Measurements from ENCODE around the gene RASGRP3.
"Not testable (repeated sequence)": the region's sequence is repeated elsewhere in the genome, so short reads cannot be mapped to it uniquely, and the experiment has no call there.

The RASGRP3 gene

GRCh38 chr2:33457556-33458247 is 18.7 kb upstream of the RASGRP3 start:
- no peak for DNase-seq (ENCODE audit: low read depth, low spot score)

DNA sequence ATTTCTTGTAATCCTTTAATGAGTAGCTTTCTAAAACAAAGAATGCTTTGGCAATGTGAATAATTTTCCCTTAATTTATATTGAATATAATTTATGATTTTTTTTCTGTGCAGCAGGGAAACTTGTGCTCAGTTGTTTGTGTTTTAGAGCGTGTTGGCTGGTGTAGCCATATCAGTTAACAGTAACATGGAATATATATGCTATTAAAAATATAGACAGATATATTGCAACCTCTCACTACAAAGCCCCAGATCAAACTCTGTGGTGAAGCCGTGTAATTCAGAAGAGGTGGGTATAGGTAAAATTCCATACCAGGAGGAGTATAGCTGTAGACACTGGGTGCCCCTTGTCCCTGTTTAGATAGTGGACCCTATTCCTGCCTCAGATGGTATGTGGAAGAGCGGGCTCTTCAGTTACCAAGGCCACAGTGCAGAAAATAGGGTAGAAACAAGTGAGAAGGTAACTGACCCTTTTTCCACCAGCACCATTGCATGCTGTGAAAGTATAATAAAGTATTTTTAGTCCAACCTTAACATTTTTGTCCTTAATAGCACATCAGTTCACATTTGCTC is 18.1 kb upstream of the RASGRP3 start:
- DNase-seq (ENCODE audit: low read depth, low spot score), result no peak

DNA sequence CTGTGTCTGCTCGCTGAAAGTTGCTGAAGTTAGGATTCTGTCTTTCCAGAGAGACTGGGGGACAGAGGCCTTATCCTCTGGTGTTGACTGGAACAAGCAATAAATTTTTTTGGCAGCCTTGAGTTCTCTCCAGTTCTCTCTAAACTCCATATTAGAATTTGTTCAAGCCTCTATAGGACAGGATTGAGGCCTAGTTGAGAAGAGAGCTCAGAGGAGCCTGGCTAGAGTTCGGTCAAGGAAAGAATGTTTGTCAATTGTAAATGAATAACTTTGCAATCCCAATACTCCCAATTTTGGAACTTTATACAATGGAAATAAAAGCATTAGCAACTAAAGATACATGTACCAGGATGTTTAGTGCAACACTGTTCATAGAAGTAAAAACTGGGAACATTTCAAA is 16.7 kb upstream of the RASGRP3 start:
- DNase-seq (ENCODE audit: low read depth, low spot score), result no peak

DNA sequence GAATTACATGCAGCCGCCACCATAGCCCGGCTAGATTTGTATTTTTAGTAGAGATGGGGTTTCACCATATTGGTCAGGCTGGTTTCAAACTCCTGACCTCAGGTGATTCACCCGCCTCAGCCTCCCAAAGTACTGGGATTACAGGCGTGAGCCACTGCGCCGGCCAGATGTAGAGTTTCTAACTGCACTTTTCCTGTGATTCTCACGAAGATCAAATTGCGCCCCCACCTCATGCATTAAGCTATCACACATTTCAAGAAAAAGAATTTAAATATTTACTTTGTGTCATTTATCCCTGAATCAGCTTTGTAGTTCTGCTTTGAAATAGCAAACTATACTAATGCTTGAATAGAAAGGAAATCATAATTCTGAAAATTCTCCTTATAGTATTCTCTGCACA is 13.9 kb upstream of the RASGRP3 start:
- not testable (repeated sequence) for DNase-seq (ENCODE audit: low read depth, low spot score)

- no peak for DNase-seq (ENCODE audit: low read depth, low spot score)
Measured at GRCh38 chr2:33467413-33467812, 9.0 kb upstream of the RASGRP3 start.

GRCh38 chr2:33469238-33469637 is 7.2 kb upstream of the RASGRP3 start:
- no peak for DNase-seq (ENCODE audit: low read depth, low spot score)

DNA sequence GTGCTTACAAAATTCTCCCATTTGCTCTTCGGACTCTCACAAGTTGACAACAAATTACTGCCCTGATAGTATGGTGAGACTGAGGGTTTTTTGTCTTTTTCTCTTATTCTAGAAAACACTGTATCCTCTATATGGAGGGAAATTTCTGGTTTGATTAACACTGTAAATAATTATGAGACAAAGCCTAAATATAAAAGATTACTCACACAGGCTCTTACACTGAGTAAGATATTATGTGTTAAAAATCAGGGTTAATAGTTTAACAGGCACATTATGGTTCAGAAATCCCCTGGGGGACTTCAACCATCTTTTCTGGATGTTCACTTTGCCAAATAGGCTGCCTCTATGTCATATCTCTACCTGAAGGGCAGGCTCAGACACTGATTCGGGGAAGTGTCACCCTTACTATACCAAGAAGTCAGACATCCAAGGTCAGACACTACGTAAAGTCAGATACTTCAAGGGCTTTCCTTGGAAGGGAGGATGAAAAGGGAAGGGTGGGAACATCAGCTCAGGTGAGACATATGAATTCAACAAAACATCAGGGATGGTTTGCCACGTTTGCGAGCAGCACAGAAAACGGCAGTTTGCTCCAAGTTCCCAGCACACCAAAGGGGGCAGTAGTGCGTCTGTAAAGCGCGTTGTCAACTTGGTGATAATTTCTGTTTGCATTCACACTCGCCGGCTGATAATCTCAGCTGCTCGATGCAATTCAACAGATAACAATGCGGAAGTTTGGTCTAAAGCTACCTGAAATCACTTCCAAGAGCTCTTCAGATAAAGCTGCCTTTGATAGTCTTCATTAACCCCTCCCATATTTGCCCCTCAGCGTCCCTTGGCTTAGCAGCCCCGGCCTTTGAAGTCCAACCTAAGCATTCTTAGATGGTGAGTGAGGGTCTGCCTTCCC is 972 bp upstream of the RASGRP3 start:
- DNase-seq (ENCODE audit: low read depth, low spot score), result peak; percentile 48

- no peak for DNase-seq (ENCODE audit: low read depth, low spot score)
Measured at GRCh38 chr2:33476793-33477190, 343 bp downstream of the RASGRP3 start.

GRCh38 chr2:33477473-33478468 is 1.3 kb downstream of the RASGRP3 start:
- DNase-seq (ENCODE audit: low read depth, low spot score), result no peak

DNA sequence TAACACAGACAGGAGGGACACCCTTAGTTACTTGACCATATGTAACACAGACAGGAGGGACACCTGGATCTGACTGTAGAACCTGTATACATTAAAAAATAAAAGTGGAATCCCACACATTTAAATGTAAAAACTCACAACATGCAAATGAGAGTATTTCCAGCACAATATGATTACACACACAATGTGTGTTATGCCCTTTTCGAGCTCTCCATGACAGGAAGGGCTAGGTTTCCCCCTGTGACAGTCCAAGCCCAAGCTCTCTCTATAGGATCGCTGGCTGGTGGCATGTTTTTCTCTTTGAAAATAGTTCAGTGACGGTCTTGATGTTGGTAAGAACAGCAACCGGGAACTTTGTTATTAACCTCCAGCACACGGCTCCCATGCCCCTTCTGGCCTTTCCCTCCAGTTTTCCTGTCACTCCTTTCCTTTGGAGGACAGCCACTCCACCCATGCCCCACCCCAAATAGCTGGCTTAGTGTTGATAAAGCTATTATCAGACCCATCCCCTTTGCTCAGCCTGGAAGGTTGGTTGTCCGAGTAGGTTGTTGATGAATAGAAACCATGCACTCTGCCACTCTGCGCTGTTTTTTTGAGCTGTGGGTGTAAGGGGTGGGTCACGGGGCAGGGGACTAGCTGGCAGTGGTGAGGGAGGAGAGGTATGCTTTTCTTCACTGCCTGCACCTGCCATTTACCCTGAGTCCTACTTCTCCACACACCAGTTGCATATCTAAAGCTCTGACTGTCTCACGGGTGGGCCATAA is 2.7 kb downstream of the RASGRP3 start:
- DNase-seq (ENCODE audit: low read depth, low spot score), result no peak

DNA sequence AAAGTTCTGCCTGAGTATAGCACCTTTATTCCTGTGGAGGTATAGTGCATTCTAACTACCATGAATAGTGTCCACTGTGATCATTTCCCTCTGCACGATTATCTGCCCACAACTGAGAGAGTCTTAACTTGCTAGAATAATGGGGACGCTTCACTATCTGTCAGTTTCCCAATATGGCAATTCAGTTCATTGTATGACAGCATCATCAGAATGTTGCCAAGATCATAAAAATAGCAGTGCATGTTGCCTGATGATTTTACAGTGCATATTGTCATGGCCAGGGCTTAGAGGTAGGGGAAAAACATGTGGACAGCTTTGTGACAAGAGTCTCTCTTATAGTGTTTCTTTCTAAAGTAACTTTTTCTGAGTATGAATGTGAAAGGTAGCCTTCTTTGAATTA is 6.1 kb downstream of the RASGRP3 start:
- DNase-seq (ENCODE audit: low read depth, low spot score), result no peak

DNA sequence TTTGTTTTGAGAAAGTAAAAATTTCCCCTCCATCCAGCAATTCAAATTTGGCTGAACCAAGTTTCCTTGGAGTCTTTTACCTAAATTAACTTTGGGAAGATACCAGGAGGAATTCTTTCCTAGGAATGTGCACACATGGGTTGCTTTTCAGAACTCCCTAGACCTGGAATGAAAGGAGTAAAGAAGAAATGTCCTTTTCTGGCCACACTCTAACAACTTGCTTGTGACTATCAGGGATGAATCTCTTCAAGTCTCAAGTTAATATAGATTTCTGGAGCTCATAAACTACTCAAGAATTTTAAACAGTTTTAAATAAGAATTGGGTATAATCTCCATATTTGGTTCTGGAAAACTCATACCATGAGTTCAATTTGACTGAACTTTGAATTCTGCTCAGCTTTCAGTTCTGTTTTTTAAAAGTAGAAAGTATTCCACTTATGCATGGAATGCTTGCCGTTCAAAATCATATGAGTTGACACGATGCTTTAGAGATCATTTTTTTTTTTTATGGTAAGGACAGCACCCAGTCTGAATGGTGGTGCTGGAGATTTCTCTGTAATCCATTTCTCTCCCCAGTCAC is 7.7 kb downstream of the RASGRP3 start:
- no peak for DNase-seq (ENCODE audit: low read depth, low spot score)

DNA sequence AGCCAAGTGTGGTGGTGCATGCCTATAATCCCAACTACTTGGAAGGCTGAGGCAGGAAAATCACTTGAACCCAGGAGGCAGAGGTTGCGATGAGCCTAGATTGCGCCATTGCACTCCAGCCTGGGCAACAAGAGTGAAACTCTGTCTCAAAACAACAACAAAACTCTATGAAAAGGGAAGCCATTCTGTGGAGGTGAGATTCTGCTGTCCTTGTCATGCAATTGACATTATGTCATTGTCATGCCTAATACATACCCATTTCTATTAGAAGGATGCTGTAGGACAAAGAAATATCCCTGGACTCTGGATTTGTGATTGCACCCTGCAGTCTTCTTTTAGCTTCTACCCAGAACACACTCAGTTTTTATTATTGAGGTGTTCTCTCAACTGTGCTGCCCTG is 8.6 kb downstream of the RASGRP3 start:
- no peak for DNase-seq (ENCODE audit: low read depth, low spot score)

GRCh38 chr2:33486544-33486943 is 10.1 kb downstream of the RASGRP3 start:
- DNase-seq (ENCODE audit: low read depth, low spot score), result no peak

DNA sequence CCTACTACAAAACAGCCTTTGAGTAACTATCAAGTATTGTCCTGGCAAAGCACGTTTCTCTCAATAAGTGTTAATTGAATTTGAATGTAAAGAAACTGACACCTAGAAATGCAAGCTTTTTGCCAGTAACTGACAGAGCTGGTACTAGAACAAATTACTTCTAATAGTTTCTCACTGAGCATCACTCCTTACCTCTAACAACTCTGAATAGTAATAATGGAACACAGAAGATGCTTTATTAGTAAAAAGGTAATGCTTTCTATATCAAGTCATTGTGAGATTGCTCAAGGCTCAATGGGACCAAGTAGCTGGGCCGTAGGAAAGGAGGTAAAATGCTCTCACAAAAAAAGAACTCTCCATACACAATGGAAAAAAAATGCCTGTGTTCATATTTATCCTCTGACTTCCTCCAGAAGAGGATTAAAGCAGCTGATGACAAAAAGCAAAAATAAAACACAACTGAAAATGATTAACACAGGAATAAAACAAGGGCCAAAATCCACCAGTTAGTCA is 11.8 kb downstream of the RASGRP3 start:
- no peak for DNase-seq (ENCODE audit: low read depth, low spot score)

DNA sequence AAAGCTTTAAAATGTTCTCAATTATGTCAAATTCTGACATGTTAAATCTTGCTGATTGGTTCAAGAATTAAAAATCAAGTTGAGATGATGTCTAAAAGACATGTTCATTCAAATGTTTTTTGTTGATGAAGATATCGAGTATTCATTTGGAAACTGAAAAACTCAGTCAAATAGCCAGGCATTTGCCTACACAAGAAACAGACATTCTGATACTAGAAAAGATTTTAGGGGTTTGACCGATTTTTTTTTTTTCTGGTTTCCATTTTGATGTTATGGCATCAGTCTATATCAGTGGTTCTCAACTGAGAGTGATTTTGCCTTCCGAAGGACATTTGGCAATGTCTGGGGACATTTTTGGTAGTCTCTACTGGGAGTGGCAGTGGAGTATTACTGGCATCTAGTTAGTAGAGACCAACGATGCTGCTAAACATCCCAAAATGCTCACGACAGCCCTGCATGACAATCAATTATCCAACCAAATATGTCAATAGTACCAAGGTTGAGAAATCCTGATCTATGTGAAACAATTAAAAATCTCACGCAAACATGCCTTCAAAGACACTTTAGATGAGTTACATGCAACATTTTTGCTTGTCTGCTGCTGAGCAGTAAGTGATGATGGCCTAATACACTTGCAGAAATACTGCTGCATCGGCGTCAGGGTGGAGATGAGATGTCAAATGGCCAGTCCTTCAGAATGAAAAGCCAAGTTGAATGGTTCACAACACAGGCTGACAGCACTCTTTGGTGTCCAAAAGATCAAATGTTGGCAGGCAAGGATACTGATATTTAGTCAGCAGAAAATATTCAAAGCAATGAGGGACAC is 12.5 kb downstream of the RASGRP3 start:
- DNase-seq (ENCODE audit: low read depth, low spot score), result no peak

- DNase-seq (ENCODE audit: low read depth, low spot score), result no peak
Measured at GRCh38 chr2:33489835-33490431, 13.5 kb downstream of the RASGRP3 start.

DNA sequence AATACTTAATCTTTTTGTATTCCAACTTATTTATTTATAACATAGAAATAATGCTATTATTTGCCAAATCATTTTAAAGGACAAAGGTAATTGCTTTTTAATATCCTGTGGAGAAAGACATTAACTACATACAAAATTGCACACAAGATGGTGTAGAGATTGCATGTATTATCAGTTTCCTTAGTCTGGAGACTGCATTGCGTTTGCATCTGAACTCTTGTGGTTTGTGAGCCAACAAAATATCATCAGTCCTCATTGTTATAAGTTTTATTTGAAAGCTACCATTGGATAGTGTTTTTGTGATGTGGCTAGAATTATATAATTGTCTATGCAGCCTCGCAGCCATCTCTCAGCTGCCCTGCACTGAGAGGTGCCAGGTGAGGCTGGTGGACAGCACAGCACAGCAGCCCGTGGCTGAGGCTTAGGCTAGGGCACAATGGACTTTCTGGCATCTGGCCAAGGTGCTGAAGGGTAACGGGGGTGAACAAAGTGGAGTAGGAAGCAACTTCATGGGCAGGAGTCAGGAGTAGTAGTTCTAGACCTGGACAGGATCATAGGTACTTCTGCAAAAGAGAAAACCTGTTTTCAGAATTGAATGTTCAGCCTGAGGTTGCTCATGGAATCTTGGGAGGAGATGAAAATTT is 15.1 kb downstream of the RASGRP3 start:
- no peak for DNase-seq (ENCODE audit: low read depth, low spot score)

All from iPS DF 19.7 (cell line).